HG03558 (cell line): ENCODE data around the gene TOM1L1.

Experiments
- ATAC-seq: cut with Tn5 transposase; IDR thresholded peaks from one replicate; pipeline ENCODE4 v1.9.1; 2021; ENCODE audit warnings: moderate number of reproducible peaks; ENCODE audit not compliant: unreplicated experiment; ENCODE audit errors: extremely low read depth

The TOM1L1 gene

DNA sequence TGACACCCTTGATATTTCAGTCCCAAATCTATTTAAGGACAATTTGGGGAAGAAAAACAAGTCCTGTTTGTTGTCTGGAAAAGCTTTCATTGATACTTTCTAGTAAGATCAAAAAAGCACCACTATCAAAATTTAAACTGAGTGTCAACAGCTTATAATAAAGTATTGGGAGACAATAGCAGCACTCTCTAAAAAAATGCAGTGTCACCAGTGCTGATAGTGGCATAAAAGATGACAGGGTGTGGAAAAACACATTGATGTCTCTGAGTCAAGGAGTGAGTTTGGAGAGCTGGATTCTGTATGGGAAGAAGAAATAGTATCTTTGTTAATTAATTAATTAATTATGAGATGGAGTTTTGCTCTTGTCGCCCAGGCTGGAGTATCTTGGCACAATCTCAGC is 8.3 kb upstream of the TOM1L1 start:
- ATAC-seq = no peak

GRCh38 chr17:54898576-54898975 is 2.1 kb upstream of the TOM1L1 start:
- no peak for ATAC-seq

DNA sequence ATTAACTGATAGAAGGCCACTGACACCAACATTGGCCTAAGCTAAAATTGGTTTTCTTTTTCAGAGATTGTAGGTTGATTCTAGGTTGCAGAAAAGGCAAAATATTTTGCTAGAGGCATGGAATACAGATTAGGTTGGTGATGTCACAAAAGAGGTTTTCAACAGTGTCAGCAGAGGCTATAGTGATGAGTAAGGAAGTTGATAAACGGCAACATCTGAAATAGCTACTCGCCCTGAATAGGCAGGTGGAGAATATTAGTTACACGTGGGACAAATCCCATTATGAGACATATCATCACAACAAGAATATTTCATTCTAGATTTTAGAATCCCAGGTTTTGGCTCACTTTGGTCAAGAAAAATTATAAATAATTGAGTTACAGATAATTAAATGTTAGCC is 1.5 kb upstream of the TOM1L1 start:
- no peak for ATAC-seq

GRCh38 chr17:54899721-54900456 is 763 bp upstream of the TOM1L1 start:
- no peak for ATAC-seq

DNA sequence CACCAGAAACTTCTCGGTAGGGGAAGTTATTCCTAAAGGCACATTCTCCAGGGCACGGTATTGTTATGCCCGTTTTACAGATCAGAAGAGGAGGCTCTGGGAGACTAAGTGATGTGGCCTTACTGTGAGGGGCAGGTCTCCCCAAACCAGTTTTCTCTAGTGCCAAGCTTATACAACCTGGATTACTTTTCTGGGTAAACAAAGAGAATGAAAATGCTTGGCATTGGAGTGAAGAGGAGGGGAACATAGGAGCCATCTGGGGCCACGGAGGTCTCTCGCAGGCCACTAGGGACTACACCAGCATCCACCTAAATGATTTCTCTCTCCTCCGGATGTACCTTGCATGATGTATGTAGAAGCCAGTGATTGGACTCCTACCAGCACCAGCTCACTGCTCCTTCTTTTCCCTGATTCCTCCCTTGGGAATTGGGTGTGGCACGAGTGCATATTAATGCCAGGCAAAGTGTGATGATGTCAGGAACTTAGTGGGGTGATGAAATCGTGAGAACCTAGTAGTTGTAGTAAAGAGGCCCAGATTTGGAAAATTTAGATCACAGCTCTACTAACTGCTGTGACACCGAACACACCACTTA is 674 bp downstream of the TOM1L1 start:
- no peak for ATAC-seq

DNA sequence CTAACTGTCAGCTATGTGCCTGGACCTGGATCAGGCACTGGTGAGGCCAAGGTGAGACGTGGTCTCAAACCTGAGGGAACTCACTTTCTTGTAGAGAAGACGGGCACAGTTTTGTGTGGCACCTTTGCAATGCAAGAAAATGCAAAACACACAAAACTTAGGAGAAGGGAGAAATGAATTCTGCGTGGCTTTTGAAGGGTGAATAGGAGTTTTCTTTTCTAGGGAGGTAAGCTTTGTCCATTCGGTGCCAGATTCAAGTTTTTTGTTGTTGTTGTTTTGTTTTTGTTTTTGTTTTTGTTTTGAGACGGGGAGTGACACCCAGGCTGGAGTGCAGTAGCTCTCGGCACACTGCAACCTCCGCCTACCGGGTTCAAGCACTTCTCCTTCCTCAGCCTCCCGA is 1.4 kb downstream of the TOM1L1 start:
- ATAC-seq = no peak

GRCh38 chr17:54902611-54903010 is 2.0 kb downstream of the TOM1L1 start:
- ATAC-seq = no peak

DNA sequence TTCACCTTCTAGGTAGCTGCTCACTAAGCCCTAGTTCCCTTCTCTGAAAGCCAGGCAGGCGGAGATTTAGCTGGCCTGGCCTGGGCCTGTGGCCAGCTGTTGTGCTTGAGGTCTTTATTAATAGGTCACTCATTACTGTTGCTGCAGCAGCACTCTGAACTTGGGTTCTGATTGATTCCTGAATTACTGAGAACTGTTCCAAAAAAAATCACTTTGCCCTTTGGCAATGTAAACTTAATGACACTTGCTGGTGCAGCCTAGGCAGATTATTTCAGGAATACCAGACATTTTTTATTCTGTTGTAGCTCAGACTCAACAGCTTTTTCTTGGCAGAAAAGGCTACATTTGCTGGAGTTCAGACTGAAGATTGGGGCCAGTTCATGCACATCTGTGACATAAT is 2.7 kb downstream of the TOM1L1 start:
- no peak for ATAC-seq

- no peak for ATAC-seq
Observed at GRCh38 chr17:54906683-54907082, 6.0 kb downstream of the TOM1L1 start.

DNA sequence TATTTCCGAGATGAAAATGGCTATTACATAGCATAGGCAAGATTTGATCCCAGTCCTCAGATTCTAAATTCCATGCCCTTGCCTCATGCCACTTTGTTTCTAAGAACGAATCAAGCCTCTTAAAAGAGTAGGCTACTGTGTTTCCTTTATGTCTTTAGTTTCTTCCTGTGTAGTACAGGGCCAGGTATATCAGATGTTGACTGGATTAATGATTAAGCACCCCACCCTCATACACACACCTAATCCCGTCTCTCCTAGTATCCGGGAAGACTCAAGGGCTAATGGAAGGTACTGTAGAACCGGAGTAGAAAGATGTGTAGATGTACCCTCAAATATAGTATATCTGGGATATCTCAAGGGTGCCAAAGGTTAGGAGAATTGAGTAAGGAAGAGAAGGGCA is 6.7 kb downstream of the TOM1L1 start:
- ATAC-seq = no peak

DNA sequence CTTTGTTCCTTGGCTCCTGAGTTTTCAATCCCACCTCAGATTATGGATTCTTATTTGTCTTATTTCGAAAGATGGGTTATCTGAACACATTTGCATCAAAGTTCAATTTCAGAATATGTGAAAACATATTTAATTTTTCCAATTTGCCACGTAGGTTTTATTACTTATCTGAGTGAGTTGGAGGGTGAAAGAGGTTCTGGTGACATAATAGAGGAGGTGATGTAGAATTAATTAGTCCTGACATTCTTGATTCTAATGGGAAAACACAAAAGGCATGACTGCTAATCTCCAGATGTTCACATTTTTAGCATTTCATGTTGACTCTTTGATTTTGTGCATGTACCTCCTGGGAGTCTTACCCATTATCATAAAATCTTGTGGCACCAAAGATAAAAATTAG is 9.1 kb downstream of the TOM1L1 start:
- ATAC-seq = no peak

DNA sequence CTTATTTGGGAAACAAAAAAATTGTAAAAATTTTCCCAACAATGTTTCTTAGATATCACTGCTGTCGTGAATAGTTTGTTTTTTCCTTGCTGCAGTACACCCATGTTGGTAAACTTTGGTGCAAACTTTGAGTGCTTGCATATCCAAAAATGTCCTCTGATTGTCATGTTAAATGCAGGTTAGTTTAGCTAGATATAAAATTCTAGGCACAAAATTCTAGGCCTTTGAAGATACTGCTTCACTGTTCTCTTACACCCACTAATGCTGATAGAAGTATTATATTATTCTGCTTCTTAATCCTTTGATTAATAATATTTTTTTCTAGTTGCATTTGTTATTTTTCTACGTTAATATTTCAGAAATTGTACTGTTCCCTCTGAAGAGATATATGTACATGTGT is 16.1 kb downstream of the TOM1L1 start:
- ATAC-seq = no peak

GRCh38 chr17:54919425-54919824 is 18.8 kb downstream of the TOM1L1 start:
- ATAC-seq = no peak

GRCh38 chr17:54920819-54921218 is 20.2 kb downstream of the TOM1L1 start:
- ATAC-seq = no peak

DNA sequence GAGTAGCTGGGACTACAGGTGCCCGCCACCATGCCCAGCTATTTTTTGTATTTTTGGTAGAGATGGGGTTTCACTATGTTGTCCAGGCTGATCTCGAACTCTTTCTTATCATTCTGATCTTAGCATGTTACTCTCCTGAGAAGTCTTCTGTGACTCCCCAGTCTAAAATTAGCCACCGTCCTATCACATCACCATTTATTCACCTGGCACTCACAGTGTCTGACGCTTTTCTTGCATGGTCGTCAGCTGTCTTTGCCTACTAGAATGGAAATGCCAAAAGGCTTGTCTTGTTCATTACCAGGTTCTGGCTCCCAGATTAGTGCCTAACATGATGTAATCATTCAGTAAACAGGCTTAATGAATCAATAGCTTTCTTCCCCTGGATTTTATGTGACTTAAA is 23.8 kb downstream of the TOM1L1 start:
- ATAC-seq = no peak

- no peak for ATAC-seq
Observed at GRCh38 chr17:54927525-54927924, 26.9 kb downstream of the TOM1L1 start.

DNA sequence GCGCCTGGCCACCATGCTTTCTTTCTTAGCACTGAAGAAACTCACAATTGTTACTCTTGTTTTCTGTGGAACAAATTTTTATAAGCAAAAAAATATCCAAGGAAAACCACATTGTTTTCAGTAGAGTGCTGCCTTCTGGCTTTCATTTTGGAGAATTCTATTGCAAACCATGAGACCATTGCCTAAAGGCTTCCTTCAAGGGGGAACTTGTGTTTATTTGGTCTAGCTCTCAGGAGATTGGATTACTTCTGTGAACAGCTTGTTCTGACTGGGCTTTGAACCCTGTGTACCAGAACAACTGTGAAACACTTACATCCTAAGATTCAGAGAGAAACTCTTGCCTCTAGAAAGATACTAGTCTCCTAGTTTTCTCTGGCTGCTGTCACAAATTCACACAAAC is 32.1 kb downstream of the TOM1L1 start:
- no peak for ATAC-seq

GRCh38 chr17:54933921-54934320 is 33.3 kb downstream of the TOM1L1 start:
- ATAC-seq = no peak

- no peak for ATAC-seq
Observed at GRCh38 chr17:54935471-54935870, 34.8 kb downstream of the TOM1L1 start.

DNA sequence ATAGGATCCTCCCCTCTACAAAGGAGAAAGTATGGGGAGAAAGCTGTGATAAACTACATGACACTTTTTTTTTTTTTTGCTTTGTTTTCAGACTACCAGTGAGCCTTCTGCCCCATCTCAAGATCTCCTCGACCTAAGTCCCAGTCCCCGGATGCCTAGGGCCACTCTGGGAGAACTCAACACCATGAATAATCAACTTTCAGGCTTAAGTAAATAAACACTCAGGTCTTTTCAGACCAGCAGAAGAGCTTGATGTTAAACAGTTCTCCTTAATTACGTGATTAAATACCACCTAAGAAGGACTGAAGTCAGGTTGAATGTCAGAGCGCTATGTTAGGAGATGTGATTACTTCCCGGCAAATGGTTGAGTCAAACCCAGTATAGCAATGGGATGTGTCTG is 36.4 kb downstream of the TOM1L1 start:
- no peak for ATAC-seq

GRCh38 chr17:54937426-54937825 is 36.8 kb downstream of the TOM1L1 start:
- no peak for ATAC-seq

GRCh38 chr17:54941285-54941684 is 40.6 kb downstream of the TOM1L1 start:
- no peak for ATAC-seq
